Raji (cell line): ENCODE measurements around the gene C1orf115.

ENCODE experiments used
- POLR2A ChIP-seq: IDR thresholded peaks from 2 replicates; pipeline ENCODE4 v1.6.1; 2011; ENCODE audit warnings: low read depth, low read length, control low read depth; ENCODE audit not compliant: insufficient read depth

Gene C1orf115

DNA sequence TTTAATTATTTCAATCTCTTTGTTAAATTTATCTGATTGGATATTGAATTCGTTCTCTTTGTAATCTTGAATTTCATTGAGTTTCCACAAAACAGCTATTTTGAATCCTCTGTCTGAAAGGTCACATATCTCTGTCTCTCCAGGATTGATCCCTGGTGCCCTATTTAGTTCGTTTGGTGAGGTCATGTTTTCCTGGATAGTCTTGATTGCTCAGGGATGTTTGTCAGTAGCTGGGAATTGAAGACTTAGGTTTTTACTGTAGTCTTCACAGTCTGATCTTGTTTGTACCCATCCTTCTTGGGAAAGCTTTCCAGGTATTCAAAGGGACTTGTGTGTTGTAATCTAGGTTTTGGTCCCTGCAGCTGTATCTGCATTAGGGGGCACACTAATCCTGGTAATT, 51.2 kb downstream of the C1orf115 start:
- TF ChIP-seq POLR2A, result no peak

DNA sequence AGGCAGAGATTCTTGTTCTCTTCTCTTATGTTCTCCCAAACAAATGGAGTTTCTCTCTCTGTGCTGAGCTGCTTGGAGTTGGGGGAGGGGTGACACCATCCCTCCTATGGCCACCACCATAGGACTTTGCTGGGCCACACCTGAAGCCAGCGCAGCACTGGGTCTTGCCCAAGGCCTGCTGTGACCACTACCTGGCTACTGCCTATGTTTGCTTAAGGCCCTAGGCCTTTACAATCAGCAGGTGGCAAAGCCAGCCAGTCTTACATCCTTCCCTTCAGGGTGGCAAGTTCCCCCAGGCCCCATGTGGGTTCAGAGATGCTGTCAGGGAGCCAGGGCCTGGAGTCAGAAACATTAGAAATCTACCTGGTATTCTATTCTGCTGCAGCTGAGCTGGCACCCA, 51.7 kb downstream of the C1orf115 start:
- TF ChIP-seq POLR2A, result no peak

DNA sequence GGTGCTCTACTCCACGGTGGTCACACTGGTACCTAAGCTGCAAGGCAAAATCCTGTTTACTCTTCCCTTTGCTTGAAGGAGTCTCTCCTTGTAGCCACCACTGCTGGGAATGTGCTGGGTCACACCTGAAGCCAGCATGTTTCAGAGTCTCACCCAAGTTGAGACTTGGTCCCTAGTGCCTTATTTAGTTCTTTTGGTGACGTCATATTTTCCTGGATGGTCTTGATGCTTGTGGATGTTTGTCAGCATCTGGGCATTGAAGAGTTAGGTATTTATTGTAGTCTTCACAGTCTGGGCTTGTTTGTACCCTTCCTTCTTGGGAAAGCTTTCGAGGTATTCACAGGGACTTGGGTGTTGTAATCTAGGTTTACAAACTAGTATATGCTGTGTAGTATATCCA, 52.4 kb downstream of the C1orf115 start:
- TF ChIP-seq POLR2A, result no peak

DNA sequence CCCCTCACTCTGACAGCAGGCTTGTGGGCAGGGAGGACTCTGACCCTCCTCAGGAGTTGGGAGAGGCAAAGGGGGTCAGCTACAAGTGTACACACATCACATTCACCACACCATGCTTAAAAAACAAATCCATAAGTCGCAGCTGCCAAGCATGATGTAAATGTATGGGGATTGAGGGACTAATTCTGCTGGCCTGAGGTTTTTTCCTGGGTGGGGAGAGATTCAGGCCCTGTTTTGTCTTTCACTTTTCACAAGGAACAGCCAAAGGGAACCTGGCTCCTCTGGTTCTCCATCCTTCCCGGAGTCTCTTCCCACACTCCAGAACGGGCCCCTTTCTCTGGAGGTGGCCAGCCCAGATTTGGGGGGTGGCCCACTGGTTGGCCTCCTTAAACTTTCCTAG, 56.7 kb downstream of the C1orf115 start:
- TF ChIP-seq POLR2A, result no peak

DNA sequence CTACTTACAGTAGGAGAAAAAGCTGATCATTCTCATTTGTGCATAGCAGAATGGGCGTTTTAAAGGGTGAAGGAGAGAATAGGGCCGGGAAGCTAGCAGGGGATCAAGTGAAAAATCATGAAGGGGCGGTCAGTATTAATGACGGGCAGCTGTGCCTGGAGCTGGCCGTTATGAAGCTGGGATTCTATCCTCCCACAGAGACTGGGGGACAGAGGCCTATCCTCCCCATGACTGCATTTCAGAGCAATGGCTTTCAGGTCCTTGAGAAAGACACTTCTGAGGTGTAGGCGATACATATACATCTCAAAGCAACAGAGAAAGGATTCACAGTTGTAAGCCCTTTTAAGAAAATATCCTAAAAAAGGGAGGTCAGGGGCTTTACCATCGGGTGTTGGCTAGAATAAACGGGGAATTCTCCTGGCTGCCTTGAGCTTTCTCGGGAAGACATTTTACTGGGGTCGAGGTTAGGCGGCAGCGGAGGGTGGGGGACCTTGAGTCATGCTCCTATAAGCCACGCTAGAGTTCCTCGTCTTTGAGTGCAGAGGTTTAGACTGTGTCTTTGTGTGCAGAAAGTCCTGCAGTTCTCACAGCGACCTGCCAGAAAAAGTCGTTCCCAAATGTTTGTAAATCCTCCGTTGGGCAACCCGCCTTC, 57.4 kb downstream of the C1orf115 start:
- TF ChIP-seq POLR2A, result no peak

DNA sequence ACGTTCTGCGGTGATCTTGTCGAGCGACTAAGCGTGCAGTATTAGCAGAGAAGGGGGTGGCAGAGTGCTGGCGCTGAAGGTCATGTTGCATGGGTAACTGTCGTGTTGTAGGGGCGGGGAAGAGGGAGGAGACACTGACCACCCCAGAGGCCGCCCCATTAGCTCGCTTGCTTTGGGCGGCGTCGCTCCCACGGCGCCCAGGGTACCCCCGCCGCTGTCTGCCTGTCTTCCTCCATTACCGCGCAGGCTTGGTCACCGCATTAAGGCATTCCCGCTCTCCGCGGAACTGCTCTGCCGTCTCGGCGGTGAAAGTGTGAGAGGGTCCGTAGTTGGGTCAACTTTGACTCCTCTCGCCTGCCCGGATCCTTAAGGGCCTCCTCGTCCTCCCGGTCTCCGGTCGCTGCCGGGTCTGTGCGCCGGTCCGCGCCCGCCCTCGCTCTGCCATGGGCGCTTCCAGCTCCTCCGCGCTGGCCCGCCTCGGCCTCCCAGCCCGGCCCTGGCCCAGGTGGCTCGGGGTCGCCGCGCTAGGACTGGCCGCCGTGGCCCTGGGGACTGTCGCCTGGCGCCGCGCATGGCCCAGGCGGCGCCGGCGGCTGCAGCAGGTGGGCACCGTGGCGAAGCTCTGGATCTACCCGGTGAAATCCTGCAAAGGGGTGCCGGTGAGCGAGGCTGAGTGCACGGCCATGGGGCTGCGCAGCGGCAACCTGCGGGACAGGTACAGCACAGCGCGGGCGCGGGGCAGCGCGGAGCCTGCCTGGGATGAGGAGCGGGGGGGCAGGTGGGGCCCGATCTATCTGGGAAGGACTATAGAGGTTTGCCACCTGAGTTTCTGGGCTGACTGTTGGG, 58.1 kb downstream of the C1orf115 start, which contains the start of gene MTARC2:
Gene MTARC2, plus strand, starts transcription at position 234 of the 846 bp plus-strand sequence. Its CDS starts 210 bp downstream, at position 444.
- TF ChIP-seq POLR2A, result no peak
